Activated CD4-positive, alpha-beta T cell treated with anti-CD3 and anti-CD28 coated beads for 1 hour (primary cell): ENCODE measurements around the gene GUCY1B1.
"Not testable (repeated sequence)": the region's sequence is repeated elsewhere in the genome, so short reads cannot be mapped to it uniquely, and the experiment has no call there.

Source experiments
- DNase-seq: peaks from one replicate; pipeline ENCODE4 v3.0.0-alpha.2; 2020

Gene GUCY1B1

GRCh38 chr4:155763551-155763950 lies 4.7 kb downstream of the GUCY1B1 start:
- DNase-seq: no peak

GRCh38 chr4:155765149-155765548 lies 6.3 kb downstream of the GUCY1B1 start:
- DNase-seq: no peak

GRCh38 chr4:155766622-155767021 lies 7.8 kb downstream of the GUCY1B1 start:
- no peak for DNase-seq

GRCh38 chr4:155768370-155768769 lies 9.5 kb downstream of the GUCY1B1 start:
- DNase-seq: no peak

GRCh38 chr4:155769090-155769489 lies 10.3 kb downstream of the GUCY1B1 start:
- DNase-seq: no peak

- no peak for DNase-seq
Measured at GRCh38 chr4:155772459-155773195, 13.8 kb downstream of the GUCY1B1 start.

- DNase-seq: no peak
Measured at GRCh38 chr4:155773196-155773800, 14.5 kb downstream of the GUCY1B1 start.

GRCh38 chr4:155774033-155774432 lies 15.2 kb downstream of the GUCY1B1 start:
- no peak for DNase-seq

- no peak for DNase-seq
Measured at GRCh38 chr4:155777971-155778735, 19.3 kb downstream of the GUCY1B1 start.

GRCh38 chr4:155780775-155781174 lies 22.0 kb downstream of the GUCY1B1 start:
- DNase-seq: no peak

GRCh38 chr4:155781249-155781831 lies 22.5 kb downstream of the GUCY1B1 start:
- DNase-seq: no peak

- no peak for DNase-seq
Measured at GRCh38 chr4:155784637-155785036, 25.8 kb downstream of the GUCY1B1 start.

- DNase-seq: no peak
Measured at GRCh38 chr4:155785828-155786227, 27.0 kb downstream of the GUCY1B1 start.

GRCh38 chr4:155787113-155787710 lies 28.4 kb downstream of the GUCY1B1 start:
- no peak for DNase-seq

GRCh38 chr4:155789391-155789790 lies 30.6 kb downstream of the GUCY1B1 start:
- no peak for DNase-seq

- DNase-seq: no peak
Measured at GRCh38 chr4:155789982-155790381, 31.2 kb downstream of the GUCY1B1 start.

- DNase-seq: no peak
Measured at GRCh38 chr4:155794589-155795236, 35.9 kb downstream of the GUCY1B1 start.

GRCh38 chr4:155795991-155796390 lies 37.2 kb downstream of the GUCY1B1 start:
- no peak for DNase-seq

- DNase-seq: not testable (repeated sequence)
Measured at GRCh38 chr4:155797581-155797980, 38.8 kb downstream of the GUCY1B1 start.

- DNase-seq: no peak
Measured at GRCh38 chr4:155799116-155799793, 40.4 kb downstream of the GUCY1B1 start.

GRCh38 chr4:155799794-155800123 lies 40.9 kb downstream of the GUCY1B1 start:
- no peak for DNase-seq

GRCh38 chr4:155800685-155801343 lies 42.0 kb downstream of the GUCY1B1 start:
- DNase-seq: no peak
